GM10248 (cell line): ENCODE results near the gene TOM1.

ENCODE experiments used
- CTCF ChIA-PET: fragments of 300-600 bp; sonication (Branson Sonifier 250); formaldehyde crosslinking; extraction: SDS; loops from one replicate; lab custom pipeline; 2021; ENCODE audit warnings: antibody characterized with exemption; lab: Yijun Ruan, JAX
- POLR2A ChIA-PET: fragments of 350-650 bp; sonication (Branson Sonifier 250); formaldehyde crosslinking; extraction: SDS; loops from one replicate; lab custom pipeline; 2020; ENCODE audit warnings: antibody characterized with exemption; lab: Yijun Ruan, JAX
- DNase-seq: peaks from one replicate; pipeline ENCODE4 v3.0.0; 2012; ENCODE audit errors: extremely low spot score
- CTCF ChIP-seq: IDR thresholded peaks from 2 replicates; pipeline ENCODE4 v1.5.1; 2012; ENCODE audit warnings: mild to moderate bottlenecking, low read depth; ENCODE audit errors: extremely low read depth, missing control alignments, control extremely low read depth

TOM1 gene

GRCh38 chr22:35315141-35315854 lies 15.6 kb downstream of the TOM1 start:
- ChIA-PET CTCF (no interaction called here), POLR2A (no interaction called here)
- no peak for TF ChIP-seq CTCF
- DNase-seq, result no peak

DNA sequence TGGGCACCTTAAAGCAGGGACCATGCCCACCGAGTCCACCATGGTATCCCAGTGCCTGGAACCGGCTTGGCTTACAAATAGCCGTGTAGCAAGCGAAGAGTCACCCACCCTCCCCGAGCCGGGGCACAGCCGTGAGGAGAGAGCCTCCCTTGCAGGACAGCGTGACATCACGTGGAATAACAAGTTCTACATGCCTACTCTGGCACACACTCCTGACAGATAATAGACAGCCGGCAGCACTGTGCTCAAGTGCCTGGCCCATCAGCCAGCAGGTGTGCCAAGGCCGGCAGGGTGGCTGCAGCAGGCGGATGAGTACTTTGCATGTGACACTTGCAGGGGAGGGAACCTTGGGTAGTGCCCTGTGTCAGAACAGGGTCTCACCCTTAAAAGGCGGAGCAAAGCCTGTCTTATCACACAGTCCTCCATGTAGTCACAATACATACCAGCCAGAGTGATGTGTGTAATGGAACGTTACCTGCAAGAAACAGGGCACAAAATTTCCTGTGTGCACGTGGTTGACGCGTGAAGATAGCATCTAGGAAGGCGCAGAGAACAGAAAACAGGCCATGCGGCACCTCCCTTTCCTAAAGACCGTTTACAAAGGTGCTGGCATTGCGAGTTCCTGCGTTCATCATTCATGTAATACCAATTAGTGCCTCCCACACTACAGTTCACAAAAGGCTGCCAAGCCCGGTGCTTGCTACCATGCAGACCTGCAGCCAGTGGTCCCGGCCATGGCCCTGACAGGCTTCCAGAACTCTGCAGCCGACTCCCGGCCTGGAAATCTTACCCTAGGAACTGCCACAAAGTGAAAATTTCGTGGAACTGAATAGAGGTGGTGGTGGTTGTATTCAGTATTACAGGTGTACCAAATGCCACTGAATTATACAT lies 16.4 kb downstream of the TOM1 start:
- no peak for DNase-seq
- ChIA-PET CTCF (no interaction called here), POLR2A (no interaction called here)
- no peak for TF ChIP-seq CTCF

- ChIA-PET CTCF (no interaction called here), POLR2A (no interaction called here)
- no peak for TF ChIP-seq CTCF
- no peak for DNase-seq
Observed at GRCh38 chr22:35316751-35317150, 17.1 kb downstream of the TOM1 start.

DNA sequence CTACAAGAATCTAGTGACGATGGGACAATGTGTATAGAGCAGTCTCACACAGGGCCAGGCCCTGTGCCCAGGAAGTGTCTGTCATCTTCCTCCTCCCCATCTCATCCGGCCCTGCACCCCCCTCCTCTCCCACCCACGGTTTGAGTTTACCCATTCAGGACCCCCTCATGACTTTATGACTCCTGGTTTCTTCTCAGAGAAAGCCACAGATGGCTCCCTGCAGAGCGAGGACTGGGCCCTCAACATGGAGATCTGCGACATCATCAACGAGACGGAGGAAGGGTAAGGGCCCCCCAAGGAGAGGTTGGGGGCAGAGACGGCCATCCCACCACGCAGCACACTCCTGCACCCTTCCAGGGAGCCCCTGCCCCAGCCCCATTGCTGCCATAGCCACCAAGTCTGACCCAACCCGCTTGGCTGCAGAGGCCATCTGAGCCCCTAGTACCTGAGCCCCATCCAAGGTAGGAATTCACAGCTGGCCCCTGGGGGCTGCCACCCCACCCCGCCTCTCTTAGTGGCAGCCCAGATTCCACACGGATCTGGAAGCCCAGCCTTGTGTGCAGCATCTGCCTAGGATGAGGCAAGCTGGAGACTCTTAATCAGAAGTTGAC lies 18.1 kb downstream of the TOM1 start:
- no peak for TF ChIP-seq CTCF
- POLR2A ChIA-PET, result no interaction called here
- CTCF ChIA-PET, result no interaction called here
- DNase-seq, result no peak

- CTCF ChIA-PET, result no interaction called here
- no peak for TF ChIP-seq CTCF
- POLR2A ChIA-PET, result no interaction called here
- DNase-seq, result no peak
Observed at GRCh38 chr22:35318346-35319215, 18.9 kb downstream of the TOM1 start.
